NCI-H1092 treated with DMSO at 0.1 percent for 48 hours (cell line): Measurements from ENCODE around the gene CENPO.
"Not testable (repeated sequence)": the region's sequence is repeated elsewhere in the genome, so short reads cannot be mapped to it uniquely, and the experiment has no call there.

Experiments
- DNase-seq: peaks from one replicate; lab custom pipeline; 2025; lab: John Stamatoyannopoulos, UW

The CENPO gene

GRCh38 chr2:24788816-24789215 is 4.4 kb upstream of the CENPO start:
- DNase-seq = no peak

- DNase-seq = no peak
These were observed 1.8 kb upstream of the CENPO start for GRCh38 chr2:24791452-24791851.

- no peak for DNase-seq
These were observed 717 bp upstream of the CENPO start for GRCh38 chr2:24792542-24792873.

- DNase-seq = peak; percentile 54
These were observed 673 bp downstream of the CENPO start for GRCh38 chr2:24793761-24794435.

- no peak for DNase-seq
These were observed 4.4 kb downstream of the CENPO start for GRCh38 chr2:24797644-24798043.

- DNase-seq = not testable (repeated sequence)
These were observed 7.3 kb downstream of the CENPO start for GRCh38 chr2:24800487-24800886.

- DNase-seq = not testable (repeated sequence)
These were observed 12.8 kb downstream of the CENPO start for GRCh38 chr2:24805811-24806660.

- DNase-seq = no peak
These were observed 13.4 kb downstream of the CENPO start for GRCh38 chr2:24806661-24807036.

- no peak for DNase-seq
These were observed 16.2 kb downstream of the CENPO start for GRCh38 chr2:24809316-24810007.

- no peak for DNase-seq
These were observed 20.5 kb downstream of the CENPO start for GRCh38 chr2:24813691-24814137.

GRCh38 chr2:24814516-24814915 is 21.3 kb downstream of the CENPO start:
- DNase-seq = no peak

- DNase-seq = no peak
These were observed 21.9 kb downstream of the CENPO start for GRCh38 chr2:24815171-24815570.

- DNase-seq = no peak
These were observed 23.2 kb downstream of the CENPO start for GRCh38 chr2:24816404-24816803.

- no peak for DNase-seq
These were observed 23.7 kb downstream of the CENPO start for GRCh38 chr2:24816884-24817283.

GRCh38 chr2:24818721-24819167 is 25.5 kb downstream of the CENPO start:
- DNase-seq = no peak

- no peak for DNase-seq
These were observed 26.4 kb downstream of the CENPO start for GRCh38 chr2:24819442-24820174.

GRCh38 chr2:24820175-24820513 is 26.9 kb downstream of the CENPO start:
- DNase-seq = no peak

- no peak for DNase-seq
These were observed 27.6 kb downstream of the CENPO start for GRCh38 chr2:24820598-24821432.

GRCh38 chr2:24821433-24821891 is 28.2 kb downstream of the CENPO start:
- no peak for DNase-seq

- DNase-seq = no peak
These were observed 29.0 kb downstream of the CENPO start for GRCh38 chr2:24822049-24822706.
